Uterus (tissue), 4 donors: ENCODE measurements around the gene HDAC2. TPM values are rescaled to one million over a fixed set of nuclear protein-coding genes. Genes with fewer than 3 reads are reported as not detected.

Experiments used
- DNase-seq, 2 donors: peaks; one replicate each; pipeline ENCODE4 v3.0.0-alpha.2; 2019 to 2020
- H3K27ac ChIP-seq, 2 donors: fragments of 200-600 bp; sonication (generic); 1 replicate in 1 of 2; 2 replicates in 1 of 2; pipeline ENCODE4 v1.5.1; 2016 to 2018
- H3K27me3 ChIP-seq, 2 donors: fragments of 200-600 bp; sonication (generic); one replicate each; pipeline ENCODE4 v1.5.1; 2018 to 2019; ENCODE audit warnings: control low read depth in 1 of 2
- H3K36me3 ChIP-seq, 2 donors: fragments of 200-600 bp; sonication (generic); one replicate each; pipeline ENCODE4 v1.5.1; 2019; ENCODE audit warnings: control low read depth in 1 of 2
- H3K4me1 ChIP-seq, 2 donors: fragments of 200-600 bp; sonication (generic); one replicate each; pipeline ENCODE4 v1.5.1; 2018 to 2019; ENCODE audit warnings: control low read depth in 1 of 2
- H3K4me3 ChIP-seq, 2 donors: fragments of 200-600 bp; sonication (generic); 1 replicate in 1 of 2; 2 replicates in 1 of 2; pipeline ENCODE4 v1.5.1; 2018 to 2019; ENCODE audit warnings: mild to moderate bottlenecking in 1 of 2
- H3K9me3 ChIP-seq, 2 donors: fragments of 200-600 bp; sonication (generic); one replicate each; pipeline ENCODE4 v1.5.1; 2019; ENCODE audit warnings: control low read depth in 1 of 2
- CTCF ChIP-seq, 4 experiments: fragments of 200-600 bp in 2 of 4; fragments of 450-650 bp in 2 of 4; sonication (generic) in 2 of 4; IDR thresholded peaks; one replicate each; pipeline ENCODE4 v1.5.1; 2016 to 2019; ENCODE audit warnings: antibody characterized with exemption in 4 of 4, mild to moderate bottlenecking in 2 of 4, moderate library complexity in 1 of 4
- POLR2A ChIP-seq, 2 donors: fragments of 450-650 bp; IDR thresholded peaks; one replicate each; pipeline ENCODE4 v1.6.1; 2016; ENCODE audit warnings: antibody characterized with exemption in 2 of 2, mild to moderate bottlenecking in 1 of 2, moderate library complexity in 1 of 2
- intact Hi-C: fragments of 100-400 bp; cut with DNase I; formaldehyde crosslinking; loops from one replicate; pipeline ENCODE4 v1.15.1; 2023; ENCODE audit warnings: low total_unique reads
- total RNA-seq, 4 donors: library from RNA; depleted of rRNA in 3 of 4; stranded (reverse); fragments of >200 nt in 3 of 4; gene quantifications; one replicate each; pipeline versions ENCODE4 v1.1.0 to v1.2.4, GENCODE V29; 2014 to 2023
- donor health status: DM: yes; HTN: yes; CAD: no.

The HDAC2 gene
- total RNA-seq, 4 donors from 2014 or later, result 33.8 to 190 (median 113) TPM

- no peak for TF ChIP-seq POLR2A (IDR thresholded peaks at IDR 0.05)
- TF ChIP-seq CTCF (IDR thresholded peaks at IDR 0.05), result no peak
- Histone ChIP-seq H3K9me3 (no peaks in the 10 kb centered on the region), H3K4me3 (no peak overlapping the region), H3K27ac (no peak overlapping the region), H3K27me3 (no peaks in the 10 kb centered on the region), H3K36me3 (no peaks in the 10 kb centered on the region), H3K4me1 (peaks cover 0 to 3% of the 10 kb centered on the region in 2 donors)
- no peak for DNase-seq
- intact Hi-C loops, result no loop called here
Observed at GRCh38 chr6:113999284-113999683, 28.3 kb upstream of the HDAC2 start.

- Histone ChIP-seq H3K4me3 (no peak overlapping the region), H3K9me3 (no peaks in the 10 kb centered on the region), H3K4me1 (peaks cover 0 to 3% of the 10 kb centered on the region in 2 donors), H3K27ac (no peak overlapping the region), H3K36me3 (no peaks in the 10 kb centered on the region), H3K27me3 (no peaks in the 10 kb centered on the region)
- intact Hi-C loops, result no loop called here
- no peak for TF ChIP-seq CTCF (IDR thresholded peaks at IDR 0.05)
- DNase-seq, result no peak
Observed at GRCh38 chr6:113998811-113999210, 27.9 kb upstream of the HDAC2 start.

GRCh38 chr6:113997116-113997515 lies 26.2 kb upstream of the HDAC2 start:
- H3K27ac ChIP-seq, result peak overlapping the region in 1 of 2 donors; percentile 41
- intact Hi-C loops, result no loop called here
- H3K4me3 ChIP-seq, result no peak overlapping the region
- no peak for DNase-seq
- H3K27me3 ChIP-seq, result no peaks in the 10 kb centered on the region
- H3K9me3 ChIP-seq, result no peaks in the 10 kb centered on the region
- no peak for TF ChIP-seq POLR2A (IDR thresholded peaks at IDR 0.05)
- no peak for TF ChIP-seq CTCF (IDR thresholded peaks at IDR 0.05)
- no peaks in the 10 kb centered on the region for H3K36me3 ChIP-seq
- peaks cover 0 to 3% of the 10 kb centered on the region in 2 donors for H3K4me1 ChIP-seq

- peak overlapping the region in 1 of 2 donors; percentile 38 for H3K27ac ChIP-seq
- H3K4me1 ChIP-seq, result peaks cover 0 to 3% of the 10 kb centered on the region in 2 donors
- H3K27me3 ChIP-seq, result no peaks in the 10 kb centered on the region
- intact Hi-C loops, result no loop called here
- peak in 1 of 2 donors; percentile 26 for DNase-seq
- no peak overlapping the region for H3K4me3 ChIP-seq
- no peaks in the 10 kb centered on the region for H3K9me3 ChIP-seq
- H3K36me3 ChIP-seq, result no peaks in the 10 kb centered on the region
- TF ChIP-seq POLR2A (IDR thresholded peaks at IDR 0.05) (no peak), CTCF (IDR thresholded peaks at IDR 0.05) (no peak)
Observed at GRCh38 chr6:113995634-113996033, 24.7 kb upstream of the HDAC2 start.

- TF ChIP-seq POLR2A (IDR thresholded peaks at IDR 0.05), result no peak
- peak in 3 of 4 experiments; percentile 22 to 56 (median 28) for TF ChIP-seq CTCF (IDR thresholded peaks at IDR 0.05)
- H3K27ac ChIP-seq, result peak overlapping the region in 1 of 2 donors; percentile 38
Observed at GRCh38 chr6:113994934-113995342, 24.0 kb upstream of the HDAC2 start.

More at GRCh38 chr6:113994934-113995342, 24.0 kb upstream of the HDAC2 start:
- H3K9me3 ChIP-seq, result no peaks in the 10 kb centered on the region
- H3K36me3 ChIP-seq, result no peaks in the 10 kb centered on the region
- H3K4me3 ChIP-seq, result no peak overlapping the region
- H3K27me3 ChIP-seq, result no peaks in the 10 kb centered on the region
- intact Hi-C loops, result no loop called here
- no peak for DNase-seq
- H3K4me1 ChIP-seq, result peaks cover 0 to 3% of the 10 kb centered on the region in 2 donors
